NCI-H345 (cell line): Measurements from ENCODE around the gene THEM4.
"Not testable (repeated sequence)": the region's sequence is repeated elsewhere in the genome, so short reads cannot be mapped to it uniquely, and the experiment has no call there.

Source experiments
- DNase-seq: peaks from one replicate; lab custom pipeline; 2025; lab: John Stamatoyannopoulos, UW

THEM4 gene

DNA sequence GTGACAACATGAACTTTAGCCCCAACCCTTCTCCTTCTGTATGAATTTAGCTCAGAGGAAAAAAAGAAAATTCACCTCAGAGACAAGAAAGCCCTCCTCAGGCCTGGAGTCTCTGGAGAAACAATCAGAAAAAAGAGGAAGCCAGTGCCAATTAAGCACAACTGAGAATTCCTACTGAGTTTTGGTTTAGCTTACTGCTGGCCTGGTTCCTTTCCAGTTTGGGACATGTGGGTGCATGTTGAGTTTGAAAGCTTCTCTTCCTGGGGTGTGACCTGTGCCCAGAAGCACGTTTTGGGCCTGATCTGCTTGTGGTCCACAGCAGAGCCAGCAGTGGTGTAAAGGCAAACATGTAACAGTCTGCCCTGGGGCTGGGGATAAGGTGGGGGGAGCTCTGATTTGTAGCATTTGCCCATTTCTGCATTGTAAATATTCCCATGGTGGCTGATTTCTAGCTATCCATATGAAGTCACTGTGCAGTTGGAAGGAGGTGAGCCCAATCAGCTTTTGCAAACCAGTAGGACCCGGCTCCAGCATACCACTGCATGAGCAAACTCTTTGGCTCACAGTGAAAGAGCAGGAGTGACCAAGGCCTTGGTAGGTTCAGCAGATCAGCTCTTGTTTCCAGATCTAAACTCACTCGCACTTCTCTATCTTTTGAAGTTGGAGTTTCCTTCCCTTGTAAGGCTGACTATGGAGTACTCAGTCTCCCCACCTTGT, 51.1 kb downstream of the THEM4 start:
- no peak for DNase-seq

DNA sequence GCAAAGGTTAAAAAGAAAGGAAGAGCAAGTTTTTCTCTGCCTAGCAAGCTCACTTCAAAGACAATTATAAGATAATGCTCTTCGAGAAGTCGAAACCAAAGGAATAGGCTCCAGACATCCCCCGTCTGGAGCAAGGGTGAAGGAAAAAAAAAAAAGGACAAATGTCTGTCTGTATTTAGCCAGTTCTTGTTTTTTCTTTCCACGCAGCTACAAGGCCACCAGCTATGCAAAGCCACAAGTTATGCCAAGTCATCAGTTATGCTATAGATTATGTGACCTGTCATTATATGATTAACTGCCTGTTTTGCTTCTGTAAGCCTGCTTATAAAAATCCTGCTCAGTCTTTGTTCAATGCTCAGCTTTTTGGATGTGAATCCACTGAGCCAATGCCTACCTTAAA, 53.4 kb downstream of the THEM4 start:
- no peak for DNase-seq

DNA sequence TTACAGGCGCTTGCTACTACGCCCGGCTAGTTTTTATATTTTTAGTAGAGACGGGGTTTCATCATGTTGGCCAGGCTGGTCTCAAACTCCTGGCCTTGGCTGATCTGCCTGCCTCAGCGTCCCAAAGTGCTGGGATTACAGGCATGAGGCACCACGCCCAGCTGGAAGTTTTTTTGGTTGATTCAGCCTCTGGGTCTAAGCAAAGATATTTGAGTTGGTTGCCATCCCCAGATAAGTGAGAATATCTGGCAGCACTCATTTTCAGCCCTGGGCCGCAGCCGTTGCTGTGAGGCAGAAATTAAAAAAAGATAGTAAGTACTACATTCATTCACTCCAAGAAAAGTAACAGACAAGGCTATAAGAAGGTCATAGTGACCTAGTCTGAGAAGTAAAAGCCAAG, 53.8 kb downstream of the THEM4 start:
- DNase-seq = not testable (repeated sequence)

DNA sequence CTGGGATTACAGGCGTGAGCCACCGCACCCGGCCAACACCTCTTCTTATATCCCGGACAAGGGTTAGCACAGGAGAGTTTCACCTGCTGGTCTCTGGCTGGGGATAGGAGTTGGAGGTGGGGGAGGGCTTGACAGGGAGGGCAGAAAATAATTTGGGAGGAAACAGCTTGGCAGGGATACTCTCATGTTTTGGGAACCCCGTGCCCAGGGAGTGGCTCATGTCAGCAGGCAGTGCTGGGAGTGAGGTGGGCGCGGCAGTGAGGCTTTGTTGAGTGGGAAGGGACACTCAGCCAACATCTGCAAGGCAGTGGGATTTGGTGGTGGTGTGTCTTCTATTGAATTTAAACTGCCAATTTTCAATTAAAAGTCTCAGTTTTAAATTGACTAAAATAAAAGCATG, 54.7 kb downstream of the THEM4 start:
- DNase-seq = no peak

DNA sequence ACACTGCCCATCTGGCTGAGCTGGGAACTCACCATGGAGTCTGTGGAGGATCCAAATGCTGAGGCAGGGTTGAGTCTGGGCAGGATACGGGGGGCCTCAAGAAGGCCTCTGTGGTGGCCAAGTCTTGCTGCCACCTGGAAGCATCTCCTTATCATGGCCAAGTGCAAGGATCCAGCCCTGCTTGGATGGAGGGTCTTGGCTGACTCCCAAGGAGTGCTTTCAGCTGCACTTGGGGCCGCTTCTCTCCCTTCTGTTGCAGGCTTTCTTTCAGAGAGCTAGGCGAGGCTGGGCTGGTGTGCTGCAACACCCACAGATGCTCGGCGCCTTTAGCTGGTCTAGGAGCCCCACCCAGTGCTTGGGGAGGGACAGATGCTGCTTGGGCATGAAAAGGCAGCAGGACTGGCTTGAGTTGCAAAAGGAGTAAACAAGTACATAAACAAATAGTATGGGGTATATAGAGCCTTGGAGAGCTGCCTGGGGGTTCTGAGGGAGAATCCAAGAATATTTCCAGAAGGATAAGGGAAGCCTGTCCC, 55.8 kb downstream of the THEM4 start, which contains the start of gene THEM5:
THEM5 (minus strand) TSS at position 302 of the 533 bp plus-strand sequence; CDS start at position 155, 147 bp downstream.
- DNase-seq = no peak

DNA sequence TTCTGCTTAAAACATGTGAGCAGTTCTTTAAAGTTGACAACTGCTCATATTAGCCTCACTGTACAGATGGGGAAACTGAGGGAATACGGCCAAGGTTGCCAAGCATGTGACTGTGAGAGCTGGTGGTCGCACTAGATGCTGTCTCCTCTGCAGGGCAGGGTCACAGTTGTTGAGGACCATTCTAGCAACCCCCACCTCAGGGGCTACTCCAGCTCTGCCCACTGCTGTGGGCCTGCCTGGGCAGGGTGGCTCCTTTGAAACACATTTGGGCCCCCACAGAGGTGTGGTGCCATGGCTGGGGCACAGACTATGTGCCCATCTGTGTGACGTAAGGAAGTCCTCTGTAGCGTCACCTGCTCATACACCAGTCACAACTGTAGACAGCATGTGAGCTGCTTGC, 56.6 kb downstream of the THEM4 start:
- DNase-seq = no peak

DNA sequence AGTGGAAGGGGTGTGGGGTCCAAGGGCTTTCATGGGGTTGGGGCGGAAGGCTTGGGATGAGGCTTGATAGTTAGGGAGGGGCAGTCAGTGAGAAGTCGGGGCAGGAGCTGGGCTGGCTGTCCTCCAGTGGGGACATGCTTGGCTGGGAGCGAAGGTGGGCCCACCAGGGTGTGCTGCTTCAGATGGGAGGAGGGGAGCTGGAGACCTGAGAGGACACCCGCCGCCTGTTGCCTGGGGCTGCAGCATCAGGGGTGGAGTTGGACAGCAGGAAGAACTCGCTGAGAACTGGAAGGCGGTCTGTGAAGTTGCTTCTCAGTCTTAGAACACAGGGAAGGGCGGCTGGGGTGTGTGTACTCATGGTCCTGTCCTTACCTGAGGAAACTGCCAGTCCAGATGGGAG, 57.4 kb downstream of the THEM4 start:
- DNase-seq = no peak

DNA sequence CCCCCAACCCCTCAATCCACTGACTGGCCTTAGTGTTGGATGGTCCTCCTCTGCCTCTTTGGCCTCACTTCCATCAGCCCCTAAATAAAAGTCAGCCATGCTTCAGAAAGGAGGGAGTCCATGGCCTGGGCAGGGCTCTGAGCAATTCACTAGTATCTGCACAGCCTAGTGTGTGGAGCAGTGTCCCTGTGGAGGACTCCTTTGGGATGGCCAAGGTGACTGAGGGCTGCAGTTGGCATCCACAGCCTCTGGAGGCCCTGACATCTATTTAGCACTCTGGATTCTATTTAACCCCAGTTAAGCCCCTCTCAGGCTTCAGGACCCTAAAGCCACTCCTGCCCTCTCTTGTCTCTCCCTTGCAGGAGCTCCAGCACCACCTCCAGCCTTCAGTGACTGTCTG, 59.4 kb downstream of the THEM4 start:
- DNase-seq = no peak

DNA sequence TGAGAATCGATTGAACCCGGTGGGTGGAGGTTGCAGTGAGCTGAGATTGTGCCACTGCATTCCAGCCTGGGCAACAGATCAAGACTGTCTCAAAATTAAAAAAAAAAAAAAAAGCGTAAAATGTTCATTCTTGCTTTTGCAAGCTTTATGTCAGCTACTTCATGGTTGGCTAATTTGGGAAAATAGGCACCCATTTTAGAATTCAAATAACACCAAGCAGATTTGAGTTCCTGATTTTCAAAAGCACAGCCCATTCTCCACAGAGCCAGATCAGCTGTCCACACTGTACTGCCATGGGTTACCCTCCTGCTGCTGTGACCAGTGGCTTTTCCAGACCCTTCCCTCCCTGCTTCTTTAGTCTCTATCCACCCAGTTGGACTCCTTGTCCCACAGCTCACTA, 60.2 kb downstream of the THEM4 start:
- no peak for DNase-seq

DNA sequence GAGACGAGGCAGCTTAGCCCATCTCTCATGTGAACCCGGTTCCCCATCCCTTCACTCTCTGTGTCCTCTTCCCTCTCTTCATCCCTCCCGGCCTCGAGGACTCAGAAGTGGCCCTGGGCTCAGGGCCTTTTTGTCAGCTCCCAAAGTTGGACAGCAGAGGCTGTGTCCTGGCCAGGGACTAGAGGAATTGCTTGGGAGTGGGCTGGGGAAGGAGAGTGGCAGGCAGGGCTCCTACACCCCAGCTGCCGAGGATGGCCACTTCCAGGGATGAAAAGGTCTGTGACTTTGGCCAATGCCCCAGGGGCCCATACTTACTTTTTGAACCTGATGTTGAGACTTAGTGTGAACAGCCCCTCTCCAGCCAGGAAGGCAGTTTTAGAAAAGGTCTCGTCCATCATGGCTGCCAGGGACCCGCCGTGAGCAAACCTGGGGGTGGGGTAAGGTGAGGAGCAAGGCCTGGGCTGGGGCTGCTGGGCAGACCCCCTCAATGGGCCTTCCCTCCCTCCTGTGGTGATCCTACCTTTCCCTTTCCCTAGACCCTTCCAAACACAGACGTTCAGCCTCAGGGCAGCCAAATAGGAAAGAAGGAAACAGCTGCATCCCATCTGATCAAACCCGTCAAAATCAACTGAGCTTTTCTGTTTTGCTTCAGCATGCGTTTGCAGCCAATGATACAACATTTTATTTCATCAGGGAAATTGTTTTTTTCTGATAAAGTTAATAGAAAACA, 61.3 kb downstream of the THEM4 start:
- no peak for DNase-seq

DNA sequence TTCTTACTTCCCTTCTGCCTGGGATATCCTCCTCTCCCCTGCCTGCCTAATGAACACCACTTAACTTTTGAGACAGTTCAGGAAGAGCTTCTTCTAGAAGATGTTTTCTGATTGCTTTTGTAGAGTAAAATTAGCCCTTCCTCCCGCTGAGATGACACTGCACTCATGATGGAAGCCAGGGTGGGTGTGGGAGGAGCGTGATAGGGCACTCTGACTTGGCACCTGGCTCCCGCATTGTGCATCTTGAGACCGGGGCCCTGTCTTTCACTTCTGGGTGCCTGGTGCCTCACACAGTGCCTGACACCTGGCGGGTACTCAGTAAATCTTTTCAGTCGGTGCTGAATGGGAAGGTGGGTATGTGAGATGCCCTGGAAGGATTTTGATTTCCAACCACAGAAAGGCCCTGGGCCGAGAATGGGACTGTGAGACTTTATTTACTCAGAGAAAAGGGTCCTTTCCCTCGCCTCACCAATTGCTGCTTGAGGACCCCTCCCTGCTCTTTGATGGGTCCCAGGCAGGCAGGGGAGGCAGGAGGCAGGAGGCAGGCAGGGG, 62.5 kb downstream of the THEM4 start:
- no peak for DNase-seq

DNA sequence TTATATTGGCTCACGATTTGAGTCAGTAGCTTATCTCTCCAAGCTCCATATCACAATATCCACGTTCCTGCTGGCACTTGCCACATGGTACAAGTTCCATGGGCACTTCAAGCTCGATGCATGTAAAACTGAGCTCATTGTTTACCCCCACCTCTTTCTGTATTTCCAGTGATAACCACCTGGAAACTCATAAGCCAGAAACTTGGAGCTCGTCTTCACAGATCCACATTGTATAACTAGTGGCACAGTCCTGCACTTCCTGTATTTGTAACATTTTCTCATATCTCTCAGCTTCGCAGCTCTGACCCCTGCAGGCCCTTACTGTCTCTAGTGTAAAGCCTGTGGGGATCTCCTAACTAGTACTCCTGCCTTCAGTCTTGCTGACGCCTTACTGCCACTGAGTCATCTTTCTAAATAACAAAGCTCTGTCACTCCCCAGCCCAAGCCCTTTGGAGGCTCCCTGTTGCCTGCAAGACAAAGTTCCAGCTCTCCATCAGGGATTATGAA, 63.2 kb downstream of the THEM4 start:
- no peak for DNase-seq

DNA sequence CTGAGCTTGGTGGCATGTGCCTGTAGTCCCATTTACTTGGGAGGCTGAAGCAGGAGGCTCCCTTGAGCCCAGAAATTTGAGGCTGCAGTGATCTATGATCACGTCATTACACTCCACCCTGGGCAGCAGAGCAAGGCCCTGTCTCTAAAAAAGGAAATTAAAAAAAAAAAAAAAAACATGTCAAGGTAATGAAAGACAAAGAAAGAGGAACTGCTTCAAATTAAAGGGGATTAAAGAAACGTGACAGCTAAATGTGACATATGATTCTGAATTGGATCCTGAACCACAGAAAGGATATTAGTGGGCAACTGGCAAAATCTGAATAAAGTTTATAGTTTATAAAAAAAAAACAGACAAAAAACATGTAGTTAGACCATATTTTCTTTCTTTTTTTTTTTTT, 65.9 kb downstream of the THEM4 start:
- no peak for DNase-seq

DNA sequence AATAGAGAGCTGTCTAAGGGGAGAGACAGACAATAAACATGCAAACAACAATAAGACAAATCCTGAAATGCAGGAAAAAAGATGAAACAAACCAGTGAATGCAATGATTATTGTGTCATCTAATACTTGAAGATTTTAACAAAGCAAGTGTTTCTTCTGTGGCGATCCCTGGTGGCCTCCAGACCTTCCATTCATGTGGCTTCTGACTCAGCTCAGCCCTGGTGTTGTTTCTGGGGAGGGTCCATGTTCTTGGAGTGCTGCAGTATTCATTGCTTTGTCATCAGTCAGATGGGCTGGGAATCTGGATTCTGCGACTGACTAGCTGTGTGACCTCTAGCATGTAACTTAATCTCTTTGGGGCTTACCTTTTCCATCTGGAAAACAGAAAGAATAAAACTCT, 68.2 kb downstream of the THEM4 start:
- no peak for DNase-seq

DNA sequence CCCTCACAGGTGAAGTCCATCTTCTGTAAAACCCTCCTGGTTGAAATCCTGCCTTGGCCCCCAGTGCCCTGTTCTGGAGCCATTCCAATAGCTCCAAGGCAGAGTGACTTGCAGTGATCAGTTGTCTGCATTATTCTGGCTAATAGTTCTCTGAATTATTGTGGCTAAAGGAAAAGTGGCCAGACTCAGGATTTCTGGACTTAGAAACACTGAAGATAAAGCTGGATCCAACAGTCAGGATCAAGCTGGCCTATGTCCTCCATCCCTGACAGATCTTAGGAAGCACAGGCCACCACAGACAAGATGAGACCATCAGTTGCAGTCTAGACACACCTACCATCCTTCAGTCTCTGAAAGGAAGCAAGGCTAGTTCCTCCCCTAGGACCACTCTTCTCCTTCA, 68.9 kb downstream of the THEM4 start:
- DNase-seq = no peak

DNA sequence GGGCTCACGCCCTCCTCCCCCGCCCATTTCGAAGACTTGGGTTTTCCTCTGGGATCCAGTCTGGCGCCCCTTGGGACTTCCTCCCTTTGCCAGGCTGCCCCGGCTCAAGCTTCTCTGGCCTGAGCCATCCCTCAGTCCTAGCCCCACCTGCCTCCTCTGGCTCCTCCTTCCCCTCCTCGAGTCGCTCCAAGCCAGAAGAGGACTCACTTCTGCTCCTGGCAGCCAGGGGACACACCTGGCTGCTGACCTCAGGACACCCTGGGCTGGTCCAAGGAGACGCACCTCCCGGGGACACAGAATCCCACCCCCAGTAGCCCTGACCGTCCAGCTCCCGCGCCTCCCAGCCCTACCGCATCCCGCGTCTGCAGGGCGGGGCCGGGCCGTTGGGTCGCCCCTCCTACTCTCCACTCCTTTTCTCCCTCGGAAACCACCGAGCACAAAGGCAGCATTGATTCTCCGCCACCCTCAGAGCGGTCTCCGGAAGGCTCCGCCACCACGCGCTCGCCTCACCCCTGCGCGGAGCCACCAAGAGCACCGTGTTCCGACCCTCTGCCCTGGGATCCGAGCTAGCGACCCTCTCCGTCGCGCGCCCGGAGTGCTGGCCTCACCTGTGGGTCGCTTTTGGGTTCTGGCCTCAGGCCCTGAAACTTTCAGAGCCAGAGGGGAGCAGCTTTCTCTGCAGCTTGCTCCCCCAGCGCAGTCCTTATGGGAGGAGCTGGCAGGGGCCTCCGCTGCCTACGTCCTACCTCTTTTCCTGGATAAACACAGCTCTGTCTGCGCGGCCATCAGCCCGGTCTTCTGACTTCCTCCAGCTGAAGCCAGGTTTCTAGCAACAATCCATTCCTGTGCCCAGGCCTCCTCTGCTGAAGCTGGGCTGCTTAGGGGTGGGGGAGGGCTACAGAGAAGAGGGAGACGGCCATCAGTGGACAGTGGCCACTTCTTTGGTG, 69.6 kb downstream of the THEM4 start, which contains the start of gene C2CD4D:
C2CD4D (minus strand) TSS at position 364 of the 947 bp plus-strand sequence. CDS start 831 bp downstream, outside the sequence.
- no peak for DNase-seq

DNA sequence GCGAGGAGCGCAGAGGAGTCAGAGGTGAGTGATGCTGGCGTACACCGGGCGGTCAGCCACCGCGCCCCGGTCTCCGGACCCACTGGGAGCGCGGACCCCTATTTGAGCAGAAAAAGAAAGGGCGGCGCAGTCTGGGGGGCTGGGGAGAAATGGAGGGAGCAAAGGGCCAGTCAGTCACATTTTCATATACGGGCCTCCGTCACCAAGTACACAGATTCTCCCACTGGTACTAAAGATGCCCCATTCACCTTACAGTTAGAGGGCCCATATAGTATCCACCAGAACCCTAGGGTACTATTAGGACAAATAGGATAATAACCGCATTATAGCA, 70.3 kb downstream of the THEM4 start:
- DNase-seq = no peak

DNA sequence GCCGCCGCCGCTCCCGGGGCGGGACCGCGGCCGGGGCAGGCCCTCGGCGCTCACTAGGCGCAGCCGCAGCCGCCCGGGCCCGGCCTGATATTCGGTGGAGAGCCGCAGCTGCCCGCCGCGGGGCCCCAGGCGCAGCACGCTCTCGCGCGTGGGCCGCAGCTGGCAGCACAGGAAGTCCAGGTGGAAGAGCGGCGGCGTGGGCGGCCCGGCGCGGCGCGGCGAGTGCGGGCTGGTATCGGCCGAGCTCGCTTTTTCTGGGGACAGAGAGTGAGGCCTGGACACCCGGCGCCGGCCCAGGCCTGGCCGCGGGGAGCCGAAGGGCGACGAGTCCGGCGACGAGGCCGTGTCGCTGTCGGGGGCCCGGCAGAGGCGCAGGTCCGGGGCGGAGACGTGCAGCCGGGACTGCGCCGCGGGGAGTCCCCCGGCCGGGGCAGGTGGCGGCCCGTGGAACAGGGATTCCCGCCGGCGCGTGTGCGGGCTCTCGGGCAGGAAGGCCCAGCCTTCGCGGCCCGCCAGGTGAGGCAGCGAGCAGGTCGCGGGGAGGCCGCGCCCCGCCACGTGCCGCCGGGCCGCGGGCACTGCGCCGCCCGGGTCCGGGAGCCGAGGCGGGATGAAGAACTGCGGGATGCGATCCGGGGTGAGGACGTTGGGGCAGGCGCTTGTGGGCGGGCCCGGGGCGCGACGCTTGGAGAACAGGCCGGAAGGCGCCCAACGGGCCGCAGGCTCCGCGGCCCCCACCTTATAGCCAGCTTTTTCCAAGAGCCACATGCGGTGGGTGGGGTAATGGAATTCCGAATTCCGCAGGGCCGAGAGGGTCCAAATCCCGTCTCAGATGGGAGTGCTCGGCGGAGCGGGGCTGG, 70.9 kb downstream of the THEM4 start:
- DNase-seq = no peak

DNA sequence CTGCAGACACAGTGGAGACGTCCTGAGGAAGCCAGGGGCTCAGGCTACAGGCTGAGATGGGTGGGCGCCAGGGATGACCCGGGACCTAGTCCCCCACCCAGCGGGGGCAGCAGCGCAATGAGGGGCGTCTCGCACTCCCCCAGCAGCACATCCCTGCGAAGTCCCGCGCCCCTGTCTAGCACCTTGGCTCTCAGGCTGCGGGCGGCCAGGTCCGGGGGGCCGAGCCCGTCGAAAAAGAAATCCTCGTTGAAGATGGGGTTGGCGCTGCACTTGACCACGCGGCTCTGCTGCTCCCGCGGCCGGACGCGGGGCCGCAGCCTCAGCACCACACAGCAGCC, 71.5 kb downstream of the THEM4 start:
- no peak for DNase-seq

DNA sequence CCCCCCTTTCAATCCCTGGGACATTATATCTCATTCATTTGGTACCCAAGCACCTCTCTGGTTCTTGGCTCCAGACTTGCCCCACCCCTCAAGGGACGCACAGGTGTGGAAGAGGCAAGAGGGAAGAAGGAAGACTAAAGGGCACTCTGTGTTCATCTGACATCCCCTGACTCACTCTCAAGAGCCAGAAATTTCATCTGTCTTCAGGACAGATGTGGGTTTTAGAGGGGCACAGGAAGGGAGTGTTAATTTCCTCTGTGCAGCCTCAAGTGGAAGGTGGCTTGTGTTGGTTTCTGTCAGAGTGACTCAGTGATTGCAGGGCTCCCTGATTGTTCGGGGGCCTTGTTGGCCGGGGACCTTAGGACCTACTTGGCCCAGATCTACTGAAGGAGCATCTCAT, 72.1 kb downstream of the THEM4 start:
- no peak for DNase-seq

DNA sequence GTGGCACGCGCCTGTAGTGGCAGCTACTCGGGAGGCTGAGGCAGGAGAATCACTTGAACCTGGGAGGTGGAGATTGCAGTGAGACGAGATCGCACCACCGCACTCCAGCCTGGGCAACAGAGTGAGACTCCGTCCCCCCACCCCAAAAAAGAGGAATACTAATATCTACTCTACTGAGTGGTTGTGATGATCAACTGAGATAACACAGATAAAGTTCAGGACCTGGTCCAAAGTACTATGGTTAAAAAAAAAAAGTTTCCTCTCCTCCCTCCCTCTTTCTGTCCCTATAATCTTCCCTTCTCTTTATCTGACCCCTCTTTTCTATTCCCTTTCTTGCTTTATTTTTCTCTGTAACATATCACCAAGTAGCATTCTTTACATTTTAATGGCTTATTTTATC, 73.7 kb downstream of the THEM4 start:
- DNase-seq = no peak
